HG02759 (cell line): ENCODE results near the gene OCA2.
"Not testable (repeated sequence)": the region's sequence is repeated elsewhere in the genome, so short reads cannot be mapped to it uniquely, and the experiment has no call there.

Source experiments
- ATAC-seq: cut with Tn5 transposase; IDR thresholded peaks from one replicate; pipeline ENCODE4 v1.9.1; 2021; ENCODE audit warnings: mild to moderate bottlenecking, moderate library complexity; ENCODE audit not compliant: unreplicated experiment

The OCA2 gene

DNA sequence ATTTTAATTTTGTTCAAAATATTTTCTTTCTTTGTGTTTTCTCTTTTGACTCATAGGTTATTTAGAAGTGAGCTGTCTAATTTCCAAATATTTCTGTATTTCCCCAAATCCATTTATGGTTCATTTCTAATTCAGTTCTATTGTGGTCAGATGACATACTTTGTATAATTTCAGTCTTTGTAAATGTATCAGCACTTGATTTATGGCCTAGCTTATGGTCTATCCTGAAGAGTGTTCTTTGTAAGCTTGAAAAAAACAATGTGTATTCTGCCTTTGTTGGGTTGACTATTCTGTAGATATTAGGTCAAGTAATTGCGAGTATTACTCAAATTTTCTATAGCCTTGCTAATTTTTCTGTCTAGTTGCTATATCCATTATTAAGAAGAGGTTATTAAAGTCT lies 311.2 kb downstream of the OCA2 start:
- ATAC-seq, result no peak

DNA sequence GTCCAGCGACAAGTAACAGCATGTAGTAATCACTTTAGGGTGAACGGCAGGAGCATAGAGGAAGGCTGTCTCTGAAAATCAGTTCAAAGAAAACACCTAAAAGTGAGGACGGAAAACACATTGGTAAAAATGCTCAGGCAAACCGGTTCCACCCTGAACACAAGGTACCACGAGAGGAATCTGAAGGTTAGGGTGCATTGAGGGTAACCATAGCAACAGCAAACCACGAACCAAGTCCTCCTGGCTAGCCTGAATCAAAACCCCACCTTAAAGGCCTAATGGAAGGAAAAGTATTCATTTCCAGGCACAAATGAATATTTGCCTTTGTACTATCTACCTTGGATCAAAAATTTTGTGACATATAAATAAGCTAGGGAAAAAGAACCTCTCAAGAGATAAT lies 315.0 kb downstream of the OCA2 start:
- ATAC-seq, result no peak

DNA sequence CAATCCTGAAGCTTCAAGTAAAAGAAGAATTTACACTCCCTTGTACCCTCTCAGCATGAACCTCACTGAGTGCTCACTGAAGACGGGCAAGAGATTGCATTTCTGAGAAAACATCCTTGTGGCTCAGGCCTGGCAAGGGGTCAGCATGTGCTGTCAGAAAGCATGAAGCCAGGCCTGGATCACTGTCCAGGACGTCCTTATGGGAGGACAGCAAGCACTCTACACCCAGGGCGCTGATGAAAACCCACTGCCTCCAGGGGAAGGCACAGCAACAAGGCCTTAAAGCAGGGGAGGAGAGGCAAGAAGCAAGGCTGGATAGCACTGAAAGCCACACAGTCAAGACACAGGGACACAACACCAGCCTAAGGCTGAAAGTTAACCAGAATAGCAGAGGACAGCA lies 315.4 kb downstream of the OCA2 start:
- no peak for ATAC-seq

DNA sequence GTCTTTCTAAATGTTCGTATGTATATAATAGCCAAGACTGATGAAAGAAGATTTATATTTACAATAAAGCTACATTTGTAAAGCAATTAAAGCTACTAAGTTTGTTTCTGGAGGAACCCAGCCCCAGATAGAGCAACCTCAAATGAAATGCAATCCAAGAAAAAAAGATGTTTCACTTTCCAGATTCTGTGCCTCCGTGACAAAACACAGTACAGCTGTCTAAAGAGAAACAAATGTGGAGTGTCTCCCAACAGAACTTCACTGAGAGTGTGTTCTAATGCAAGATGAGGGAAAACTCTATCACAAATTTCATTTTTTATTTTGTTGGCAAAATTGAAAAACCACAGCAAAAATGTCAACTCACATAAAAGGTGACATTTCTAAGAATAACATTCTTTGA lies 317.0 kb downstream of the OCA2 start:
- ATAC-seq, result no peak

DNA sequence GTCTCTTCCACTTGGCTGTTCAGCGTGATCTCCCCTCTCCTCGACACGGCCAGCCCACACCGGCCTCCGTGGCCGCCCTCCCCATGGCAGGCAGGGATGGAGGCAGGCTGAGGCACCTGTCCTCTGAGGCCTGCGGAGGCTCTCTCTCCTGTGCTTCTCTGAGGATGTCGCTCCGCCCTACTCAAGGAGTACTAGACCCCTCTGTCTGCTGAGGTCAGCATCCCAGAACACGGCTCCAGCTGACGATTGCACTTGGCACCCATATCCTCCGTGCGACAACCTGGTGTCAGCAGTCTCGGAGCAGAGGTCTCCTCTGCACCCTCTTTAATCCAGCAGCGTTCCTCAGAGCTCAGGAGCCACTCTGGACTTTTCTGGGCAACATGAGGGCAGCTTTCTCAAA lies 322.6 kb downstream of the OCA2 start:
- no peak for ATAC-seq

DNA sequence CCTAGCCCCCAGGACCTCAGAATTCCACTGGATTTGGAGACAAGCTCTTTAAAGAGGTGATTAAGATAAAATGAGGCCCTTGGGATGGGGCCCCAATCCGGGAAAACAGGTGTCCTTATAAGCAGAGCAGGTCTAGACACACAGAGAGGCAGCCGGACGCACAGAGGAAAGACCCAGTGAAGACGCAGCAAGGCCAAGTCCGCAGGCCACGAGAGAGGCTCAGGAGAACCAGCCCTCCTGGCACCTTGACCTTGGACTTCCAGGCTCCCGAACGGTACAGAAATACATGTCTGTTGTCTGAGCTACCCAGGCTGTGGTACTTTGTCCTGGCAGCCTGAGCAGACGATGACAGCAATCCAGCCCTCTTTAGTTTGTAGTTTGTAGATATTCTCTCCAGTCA lies 324.5 kb downstream of the OCA2 start:
- ATAC-seq, result no peak

DNA sequence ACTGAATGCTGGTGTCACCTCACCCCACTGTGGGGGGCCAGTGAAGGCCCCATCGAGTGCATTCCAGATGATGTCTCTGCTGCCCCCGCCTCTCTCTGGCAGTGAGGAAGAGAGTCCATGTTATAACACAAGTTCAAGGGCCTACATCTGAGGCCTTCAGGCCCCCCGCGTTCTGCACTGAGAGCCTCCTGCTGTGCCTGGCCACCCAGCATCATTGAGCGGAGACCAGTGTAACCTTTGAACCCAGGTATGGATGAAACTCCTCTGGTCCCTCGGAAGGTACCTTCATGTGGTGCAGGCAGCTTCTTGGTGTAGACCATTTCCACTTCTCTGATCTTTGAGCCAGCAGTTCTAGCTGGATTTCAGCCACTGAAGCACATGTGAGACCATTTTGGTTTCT lies 324.9 kb downstream of the OCA2 start:
- ATAC-seq, result no peak

DNA sequence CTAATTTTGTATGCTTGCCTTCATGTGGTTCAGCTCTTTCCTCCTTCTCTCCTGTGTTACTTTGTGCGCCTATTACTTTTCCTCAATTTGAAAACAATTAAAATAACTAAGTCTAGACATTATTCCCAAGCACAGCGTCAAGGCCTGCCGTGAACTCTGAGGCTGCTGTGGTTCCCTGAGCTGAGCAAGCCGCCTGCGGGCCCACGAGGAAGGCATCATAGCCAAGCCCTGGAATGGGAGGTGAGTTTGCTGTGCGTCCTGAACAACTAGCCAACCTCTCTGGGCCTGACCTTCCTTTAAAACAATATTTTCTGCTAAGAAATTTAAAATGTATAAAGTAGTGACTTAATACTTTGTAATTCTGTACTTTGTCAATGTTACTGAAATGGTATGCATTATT lies 327.2 kb downstream of the OCA2 start:
- no peak for ATAC-seq

DNA sequence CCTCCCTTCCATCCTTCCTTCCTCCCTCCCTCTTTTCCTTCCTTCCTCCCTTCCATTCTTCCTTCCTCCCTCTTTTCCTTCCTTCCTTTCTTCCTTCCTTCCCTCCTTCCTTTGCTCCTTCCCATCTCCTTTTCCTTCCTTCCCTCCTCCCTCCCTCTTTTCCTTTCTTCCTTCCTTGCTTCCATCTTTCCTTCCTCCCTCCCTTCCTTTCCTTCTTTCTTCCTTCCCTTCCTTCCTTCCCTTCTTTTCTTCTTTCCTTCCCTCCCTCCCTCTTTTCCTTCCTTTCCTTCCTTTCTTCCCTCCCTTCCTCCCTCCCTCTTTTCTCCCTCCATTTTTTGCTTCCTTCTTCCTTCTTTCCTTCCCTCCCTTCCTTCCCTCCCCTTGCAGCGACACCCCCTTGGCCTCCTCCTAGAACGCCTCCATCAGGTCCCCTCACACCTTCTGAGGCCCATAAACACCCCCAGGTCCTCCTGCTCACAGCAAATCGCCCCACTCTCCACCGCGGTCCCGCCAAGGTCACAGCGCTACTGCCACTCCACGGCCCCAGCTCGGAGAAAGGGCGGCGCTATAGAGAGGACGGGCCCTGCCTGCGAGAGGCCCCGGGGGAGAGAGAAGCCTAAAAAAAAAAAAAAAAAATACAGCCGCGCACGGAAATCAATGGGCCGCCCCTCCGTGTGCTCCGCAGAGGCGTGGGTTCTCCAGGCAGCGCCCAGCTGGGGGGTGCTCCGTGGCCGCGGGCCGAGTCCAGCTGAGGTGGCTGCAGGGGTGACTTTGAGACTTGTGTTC lies 328.2 kb downstream of the OCA2 start:
- no peak for ATAC-seq

DNA sequence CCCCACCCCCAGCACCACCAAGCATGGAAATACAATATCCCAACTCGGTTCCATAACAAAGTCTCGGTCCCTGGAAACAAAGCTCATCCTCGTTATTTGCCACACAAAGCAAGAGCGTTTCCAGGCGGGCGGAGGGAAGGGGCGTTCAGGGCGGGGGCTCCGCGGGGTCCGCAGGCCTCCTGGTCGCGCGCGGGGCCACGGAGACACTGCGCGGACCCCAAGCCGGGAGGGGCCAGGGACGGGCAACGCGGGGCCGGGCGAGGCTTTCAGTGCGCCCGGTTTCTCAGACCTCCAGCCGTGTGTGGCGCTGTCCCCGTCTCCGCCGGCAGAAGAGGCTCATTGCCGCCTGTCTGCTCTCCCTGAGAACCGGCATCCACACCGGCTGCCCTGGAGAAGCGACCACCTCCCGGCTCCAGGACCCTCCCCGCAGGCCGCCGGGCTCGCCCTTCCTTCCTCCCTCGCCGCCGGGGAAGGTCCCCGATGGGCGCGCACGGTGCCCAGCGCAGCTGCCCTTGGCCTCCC lies 329.0 kb downstream of the OCA2 start:
- no peak for ATAC-seq

DNA sequence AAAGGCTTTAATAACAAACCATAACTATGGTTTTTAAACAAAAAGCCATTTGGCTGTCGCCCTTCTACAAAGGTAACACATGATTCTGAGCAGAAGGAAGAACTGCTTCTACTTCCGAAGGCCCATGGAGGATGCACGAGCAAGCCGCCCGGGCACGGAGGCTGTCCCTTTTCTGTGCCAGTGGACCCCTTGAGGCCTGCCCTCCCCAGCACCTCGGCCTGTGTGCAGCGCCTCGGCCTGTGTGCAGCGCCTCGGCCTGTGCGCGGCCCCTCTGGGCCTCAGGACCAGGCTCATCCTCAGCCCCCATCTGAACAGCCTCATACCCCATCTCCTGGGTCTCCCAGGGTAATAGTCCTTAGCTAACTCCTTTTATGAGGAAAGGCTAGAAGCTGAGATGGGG lies 329.5 kb downstream of the OCA2 start:
- no peak for ATAC-seq

DNA sequence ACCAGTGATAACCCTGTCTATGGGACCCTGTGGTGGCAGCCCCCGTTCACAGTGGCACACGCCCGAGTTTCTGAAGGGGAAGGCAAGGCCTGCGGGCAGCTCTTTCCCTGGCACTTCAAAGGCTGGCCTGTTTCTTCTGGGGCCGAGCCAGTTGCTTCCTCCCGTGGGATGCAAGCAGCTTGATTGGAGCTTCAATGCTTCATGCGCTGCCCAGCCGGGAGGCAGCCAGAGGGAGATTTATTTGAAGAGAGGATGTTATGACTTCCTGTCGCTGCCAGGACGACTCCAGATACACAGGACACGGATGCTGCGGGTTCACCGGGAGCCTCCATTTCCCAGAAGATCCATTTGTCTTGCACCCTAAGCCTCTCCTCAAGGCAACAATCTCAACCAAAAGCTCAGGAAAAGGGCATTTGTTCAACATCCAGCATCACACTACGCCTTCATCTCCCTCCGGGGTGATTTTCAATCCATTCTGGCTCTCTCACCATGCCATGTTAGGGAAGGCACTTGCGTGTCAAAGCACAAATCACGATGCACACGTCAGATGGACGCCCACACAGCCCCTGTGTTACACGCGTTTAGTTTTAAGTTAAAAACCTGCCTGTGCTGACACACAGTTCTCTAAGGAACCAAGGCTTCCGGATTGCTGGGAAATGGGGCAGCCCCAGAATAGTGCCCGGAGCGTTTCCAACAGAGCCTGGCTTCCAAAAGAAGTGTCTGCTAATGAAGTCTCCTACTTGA lies 330.2 kb downstream of the OCA2 start:
- ATAC-seq, result no peak

DNA sequence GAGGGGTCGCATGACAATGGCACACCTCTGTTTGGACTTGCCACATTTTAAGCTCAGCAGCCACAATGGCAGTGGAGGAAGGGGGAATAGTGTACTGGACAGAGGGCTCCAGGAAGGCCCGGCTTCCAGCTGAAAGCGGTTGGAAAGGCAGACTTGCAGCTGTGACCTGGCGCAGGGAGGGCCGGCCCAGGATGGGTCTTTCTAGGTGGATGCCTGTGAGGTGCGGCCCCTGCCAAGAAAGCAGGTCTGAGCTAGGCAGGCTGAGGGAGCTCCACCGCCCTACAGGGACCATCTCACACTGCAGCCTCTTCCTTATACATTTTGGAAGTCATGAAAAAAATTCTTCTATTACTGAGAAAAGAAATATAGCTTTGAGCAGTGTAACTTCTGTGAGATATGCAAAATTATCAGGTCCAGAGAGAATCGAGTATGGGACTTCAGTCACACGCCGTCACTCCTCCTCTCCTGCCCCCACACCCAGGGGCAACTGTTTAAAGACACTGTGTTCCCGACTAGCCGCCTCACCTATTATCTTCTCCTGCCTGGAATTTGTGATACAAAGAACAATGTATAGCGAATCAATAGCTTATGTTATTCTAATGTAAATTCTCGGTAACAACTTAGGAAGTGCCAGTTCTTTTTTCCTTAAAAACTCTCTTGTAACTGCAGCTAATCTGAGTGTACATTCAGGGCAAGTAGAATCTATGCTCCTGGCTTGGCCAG lies 331.0 kb downstream of the OCA2 start:
- no peak for ATAC-seq

DNA sequence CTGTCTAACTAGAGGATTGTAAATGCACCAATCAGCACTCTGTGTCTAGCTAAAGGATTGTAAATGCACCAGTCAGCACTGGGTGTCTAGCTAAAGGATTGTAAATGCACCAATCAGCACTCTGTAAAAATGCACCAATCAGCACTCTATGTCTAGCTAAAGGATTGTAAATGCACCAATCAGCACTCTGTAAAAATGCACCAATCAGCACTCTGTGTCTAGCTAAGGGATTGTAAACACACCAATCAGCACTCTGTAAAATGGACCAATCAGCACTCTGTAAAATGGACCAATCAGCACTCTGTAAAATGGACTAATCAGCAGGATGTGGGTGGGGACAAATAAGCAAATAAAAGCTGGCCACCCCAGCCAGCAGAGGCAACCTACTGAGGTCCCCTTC lies 331.7 kb downstream of the OCA2 start:
- not testable (repeated sequence) for ATAC-seq

DNA sequence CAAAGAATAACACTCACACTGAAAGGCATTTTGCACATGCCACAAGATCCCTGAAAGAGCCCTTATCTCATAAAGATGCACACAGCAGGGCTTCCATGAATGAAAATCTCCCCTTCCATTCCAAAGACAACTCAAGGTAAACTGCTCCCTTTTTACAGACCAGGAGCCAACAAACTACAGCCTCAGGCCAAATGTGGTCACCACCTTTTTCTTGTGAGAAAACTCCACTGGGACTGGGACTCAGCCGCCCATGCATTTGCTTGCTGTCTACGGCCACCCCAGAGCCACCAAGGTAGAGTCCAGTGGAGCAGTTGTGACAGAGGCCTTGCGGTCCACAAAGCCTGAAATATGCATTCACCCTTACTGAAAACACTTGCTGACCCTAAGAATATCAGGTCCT lies 334.8 kb downstream of the OCA2 start:
- no peak for ATAC-seq

DNA sequence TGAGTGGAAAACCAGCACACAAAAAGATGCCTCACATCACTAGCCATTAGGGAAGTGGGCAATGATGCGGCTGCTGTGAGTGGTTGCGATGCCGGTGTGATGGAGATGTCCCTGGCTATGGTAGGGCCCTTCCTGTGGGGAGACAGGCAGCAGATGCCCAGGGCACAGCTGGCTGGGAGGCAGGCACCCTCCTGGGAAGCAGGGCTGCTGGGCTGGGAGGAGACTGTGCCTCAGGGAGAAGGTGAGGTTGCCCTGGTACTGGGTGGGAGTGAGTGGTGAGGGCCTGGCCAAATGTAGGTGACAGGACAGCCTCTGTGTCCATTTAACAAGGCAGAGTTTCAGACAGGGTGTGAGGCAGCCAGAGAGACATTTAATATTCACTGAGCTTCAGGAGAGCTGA lies 335.6 kb downstream of the OCA2 start:
- ATAC-seq, result no peak

DNA sequence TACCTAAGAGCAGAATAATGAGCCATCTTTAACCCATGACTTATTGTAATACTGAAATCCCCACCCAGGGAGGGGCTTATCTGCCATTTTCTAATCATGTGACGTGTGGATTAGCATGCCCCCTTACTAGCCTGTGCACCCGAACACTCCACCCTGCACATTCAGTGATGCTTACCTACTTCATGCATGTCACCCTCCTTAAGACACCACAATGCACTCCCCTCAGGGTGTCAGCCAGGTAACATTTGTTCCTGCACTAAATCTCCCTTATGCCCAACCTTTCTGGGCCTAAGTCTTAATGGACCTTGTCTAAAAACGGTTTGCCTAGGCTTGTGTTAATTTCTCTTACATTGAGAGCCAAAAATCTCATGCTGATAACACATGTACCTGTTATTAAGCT lies 336.6 kb downstream of the OCA2 start:
- ATAC-seq, result no peak

DNA sequence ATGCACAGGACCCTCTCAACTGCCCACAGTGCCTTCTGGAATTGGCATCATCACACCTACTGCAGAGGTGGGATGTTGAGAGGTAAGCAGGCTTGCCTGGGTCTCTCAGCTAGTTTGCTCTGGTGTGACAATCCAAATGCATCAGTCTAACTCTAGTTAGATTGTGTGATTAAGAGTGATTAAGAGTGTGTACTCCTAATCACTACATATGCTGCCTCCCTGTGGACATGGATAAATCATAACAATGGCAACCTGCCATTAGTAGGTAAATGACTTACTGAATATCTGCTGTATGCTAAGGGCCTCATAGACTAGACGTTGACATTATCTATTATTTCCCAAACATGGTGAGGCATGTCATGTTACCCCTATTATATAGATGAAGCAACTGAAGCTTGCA lies 342.1 kb downstream of the OCA2 start:
- no peak for ATAC-seq

DNA sequence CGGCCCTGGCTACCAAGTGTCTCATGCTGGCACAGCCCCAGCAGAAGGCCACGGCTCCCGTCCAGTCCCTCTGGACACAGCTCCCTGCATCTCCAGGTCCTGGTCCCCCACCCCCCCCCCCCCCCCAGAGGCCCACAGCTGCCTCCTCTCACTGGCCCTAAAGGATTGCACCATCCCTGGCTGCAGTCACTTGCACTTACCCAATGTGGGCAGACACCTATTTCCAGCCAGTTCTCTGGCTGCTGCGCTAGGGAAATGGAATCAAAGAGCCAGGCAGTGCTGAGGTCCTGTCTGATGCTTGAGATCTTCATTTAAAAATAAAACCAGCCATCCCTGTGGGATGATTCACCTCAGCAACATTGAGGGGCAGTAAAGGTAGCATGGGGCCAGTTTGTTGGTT lies 346.4 kb downstream of the OCA2 start:
- no peak for ATAC-seq

DNA sequence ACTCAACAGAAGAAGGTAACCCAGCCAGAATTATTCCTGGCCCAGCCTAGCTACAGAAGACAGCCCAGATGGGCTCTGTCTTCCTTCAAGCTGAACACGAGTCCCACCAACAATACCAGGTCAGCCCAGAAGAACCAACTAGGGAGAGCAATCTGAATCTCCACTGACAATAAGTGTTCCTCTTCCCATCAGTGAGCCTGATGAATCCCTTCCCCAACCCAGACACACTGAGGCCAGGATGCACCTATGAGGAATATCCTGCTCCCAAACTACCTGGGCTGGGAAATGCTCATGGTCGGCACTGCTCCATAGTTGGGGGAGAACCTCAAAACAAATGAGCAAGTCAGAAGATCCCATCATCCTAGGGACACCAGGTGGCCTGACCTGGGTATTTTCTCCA lies 351.1 kb downstream of the OCA2 start:
- no peak for ATAC-seq

DNA sequence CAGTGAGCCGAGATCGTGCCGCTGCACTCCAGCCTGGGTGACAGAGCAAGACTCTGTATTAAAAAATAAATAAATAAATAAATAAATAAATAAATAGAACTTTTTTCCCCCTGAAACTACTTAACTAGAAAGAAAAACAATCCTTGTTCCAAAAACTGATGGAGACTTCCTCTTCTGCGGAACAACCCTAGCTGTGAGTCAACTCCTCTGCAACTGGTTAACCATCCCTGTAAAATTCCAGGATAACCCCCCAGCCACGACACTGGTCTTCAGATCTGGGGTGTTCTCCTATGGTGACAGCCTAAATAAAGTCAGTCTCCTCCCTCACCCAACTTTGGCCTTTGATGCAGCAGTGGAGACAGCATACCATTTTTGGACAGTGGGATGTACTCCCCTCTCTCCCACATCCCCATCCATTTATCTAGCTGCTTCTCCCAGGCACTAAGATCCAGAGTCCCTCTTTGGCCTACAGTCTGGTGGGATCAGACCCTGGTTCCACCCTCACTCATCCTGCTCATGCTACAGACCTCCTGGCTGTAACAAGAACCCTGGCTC lies 352.6 kb downstream of the OCA2 start:
- ATAC-seq, result no peak
